ENCODE measurements around the gene LRRC3B.

LRRC3B gene

DNA sequence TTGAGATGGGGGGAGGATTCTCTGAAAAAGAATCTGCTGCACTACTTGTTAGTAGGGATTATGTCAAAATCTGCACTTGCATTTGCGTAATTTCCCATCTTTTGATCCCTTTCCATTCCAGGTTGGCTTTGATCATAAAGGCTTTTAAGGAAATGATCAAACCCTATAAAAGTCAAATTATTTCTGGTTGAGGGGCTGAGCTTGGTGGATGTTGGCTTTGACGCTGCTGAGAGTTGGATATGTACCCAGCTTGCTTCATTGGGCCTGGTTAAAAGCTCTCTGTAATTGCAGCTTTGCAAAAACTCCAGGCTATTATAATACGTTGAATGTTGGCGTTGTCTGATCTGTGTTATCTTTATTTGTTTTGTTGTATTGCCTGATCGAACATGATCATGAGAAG lies 12.0 kb downstream of the LRRC3B start:
- DNase-seq: no peak

DNA sequence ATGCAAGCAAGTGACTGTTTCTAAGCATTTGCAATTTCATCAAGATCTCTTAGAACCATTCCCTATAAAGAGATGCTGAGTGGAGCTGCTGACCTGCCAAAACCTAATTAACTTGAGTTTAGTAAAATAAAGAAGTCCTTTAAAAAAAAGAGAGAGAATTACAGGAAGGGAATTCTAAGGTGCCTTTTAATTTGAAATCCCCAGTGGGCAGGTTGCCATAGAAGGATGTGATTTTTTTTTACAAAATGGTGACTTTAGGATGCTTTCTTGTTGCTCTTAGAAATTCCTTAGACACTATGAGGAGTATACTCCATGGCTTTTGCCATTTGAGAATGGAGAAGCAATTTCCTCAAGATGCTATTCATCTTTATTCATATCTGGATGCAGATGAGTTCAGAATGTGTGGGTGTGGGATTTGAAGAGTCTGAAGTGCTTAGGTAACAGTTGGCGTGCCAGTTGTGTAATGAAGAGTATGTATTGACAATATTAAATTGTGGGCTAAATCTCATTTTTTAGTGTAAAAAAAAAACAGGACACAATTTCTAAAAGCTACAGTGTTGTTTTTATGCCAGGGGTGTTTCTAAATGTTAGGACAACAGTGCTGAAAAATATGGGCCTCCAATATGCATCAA lies 13.6 kb downstream of the LRRC3B start:
- no peak for DNase-seq

- no peak for DNase-seq
Observed at GRCh38 chr3:26637698-26638097, 15.1 kb downstream of the LRRC3B start.

DNA sequence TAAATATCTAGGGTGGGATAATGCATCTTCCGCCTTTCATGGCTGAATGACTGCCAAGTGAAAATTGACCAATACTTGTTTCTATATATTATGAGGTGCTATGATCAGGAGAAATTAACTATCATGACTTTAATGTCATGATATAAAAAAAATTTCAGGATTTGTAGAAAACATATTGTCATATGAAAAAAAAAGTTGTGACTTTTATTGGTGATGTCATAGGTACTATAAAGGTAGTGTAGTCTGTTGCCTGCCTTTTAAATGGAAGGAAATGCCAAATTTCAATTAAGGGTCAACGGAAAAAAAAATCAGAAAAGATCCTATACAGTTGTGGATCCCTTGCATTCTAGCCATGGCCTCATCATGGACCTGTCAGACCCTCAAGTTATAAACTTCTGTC lies 15.5 kb downstream of the LRRC3B start:
- no peak for DNase-seq

DNA sequence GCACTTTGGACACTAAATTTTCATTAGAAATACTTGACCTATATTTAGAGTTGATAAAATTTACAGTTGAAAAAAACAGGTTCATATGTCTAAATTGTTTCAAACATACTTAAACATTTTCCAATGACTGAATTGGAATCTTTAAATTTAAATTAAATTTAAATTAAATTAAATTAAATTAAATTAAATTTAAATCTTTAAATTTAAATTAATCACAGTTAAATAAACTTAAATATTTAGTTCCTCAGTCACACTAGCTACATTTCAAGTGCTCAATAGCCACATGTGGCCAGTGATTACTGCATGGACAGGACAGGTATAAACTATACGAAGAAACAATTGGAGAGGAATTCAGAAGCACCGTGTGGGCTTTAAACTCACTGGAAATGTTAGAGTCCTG lies 16.8 kb downstream of the LRRC3B start:
- no peak for DNase-seq

- no peak for DNase-seq
Observed at GRCh38 chr3:26647078-26647477, 24.5 kb downstream of the LRRC3B start.

GRCh38 chr3:26648461-26648860 lies 25.9 kb downstream of the LRRC3B start:
- DNase-seq: no peak

GRCh38 chr3:26652164-26652563 lies 29.6 kb downstream of the LRRC3B start:
- DNase-seq: no peak

- DNase-seq: no peak
Observed at GRCh38 chr3:26653811-26654425, 31.3 kb downstream of the LRRC3B start.

- no peak for DNase-seq
Observed at GRCh38 chr3:26655231-26655630, 32.7 kb downstream of the LRRC3B start.

DNA sequence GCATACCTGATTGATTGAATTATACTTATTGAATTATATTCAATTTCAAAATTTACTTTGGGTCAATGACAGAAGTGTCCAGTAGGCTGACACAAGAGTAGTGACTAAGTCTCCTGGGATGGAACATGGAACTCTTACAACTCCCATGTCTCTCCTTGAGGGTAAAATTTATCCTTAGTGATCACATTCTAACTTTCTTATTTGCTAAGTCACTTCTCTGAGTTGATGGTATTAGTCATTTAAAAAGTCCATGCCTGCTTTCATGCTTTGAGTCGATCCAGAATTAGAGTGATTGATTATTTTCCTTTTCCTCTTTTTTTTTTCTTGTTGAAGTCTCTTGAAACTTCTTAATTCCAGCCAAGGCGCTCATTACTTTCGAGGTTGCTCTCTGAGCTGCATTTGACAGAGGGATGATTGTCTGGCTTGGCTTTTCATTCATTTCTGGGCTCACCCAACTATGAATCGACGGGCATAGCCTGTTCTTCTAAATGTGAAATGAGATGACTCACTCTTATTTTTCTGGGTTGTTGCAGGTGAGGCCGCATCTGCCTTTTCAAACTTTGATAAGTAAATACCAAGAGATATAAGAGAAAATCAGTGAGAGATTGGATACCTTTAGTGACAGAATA lies 34.9 kb downstream of the LRRC3B start:
- no peak for DNase-seq

DNA sequence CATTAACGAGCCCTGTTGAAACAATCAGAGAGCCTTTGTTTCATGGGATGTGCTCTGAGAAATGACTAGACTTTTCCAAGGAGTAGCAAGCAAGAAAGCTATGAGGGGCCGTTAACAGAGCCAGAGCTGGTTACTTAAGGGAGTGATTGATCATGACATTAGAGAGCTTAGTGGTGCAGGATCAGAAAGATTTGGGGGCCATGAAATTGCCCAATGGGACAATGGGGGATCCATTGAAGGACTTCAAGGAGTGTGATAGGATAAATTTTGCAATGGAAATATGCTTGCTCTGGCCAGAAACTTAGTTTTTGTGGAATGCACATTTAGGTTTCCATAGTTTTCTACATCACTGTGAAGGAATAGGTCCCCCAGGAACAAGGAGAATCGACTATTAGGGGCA lies 45.6 kb downstream of the LRRC3B start:
- DNase-seq: no peak

- DNase-seq: no peak
Observed at GRCh38 chr3:26668696-26669095, 46.1 kb downstream of the LRRC3B start.

GRCh38 chr3:26675336-26675735 lies 52.8 kb downstream of the LRRC3B start:
- no peak for DNase-seq

DNA sequence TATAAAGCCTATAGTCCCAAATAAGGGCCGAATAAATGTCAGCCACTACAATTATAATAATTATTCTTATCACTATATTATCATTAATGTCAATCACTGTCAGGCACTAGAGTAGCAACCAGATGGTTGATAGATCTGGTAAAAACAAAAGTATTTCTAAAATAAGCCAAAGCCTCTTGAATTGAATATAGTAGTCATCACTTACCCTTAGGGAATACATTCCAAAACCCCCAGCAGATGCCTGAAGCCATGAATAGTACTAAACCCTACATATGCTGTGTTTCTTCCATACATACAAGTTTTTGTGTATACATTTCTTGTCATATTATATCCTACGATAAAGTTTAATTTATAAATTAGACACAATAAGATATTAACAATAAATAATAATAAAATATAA lies 59.1 kb downstream of the LRRC3B start:
- DNase-seq: no peak

DNA sequence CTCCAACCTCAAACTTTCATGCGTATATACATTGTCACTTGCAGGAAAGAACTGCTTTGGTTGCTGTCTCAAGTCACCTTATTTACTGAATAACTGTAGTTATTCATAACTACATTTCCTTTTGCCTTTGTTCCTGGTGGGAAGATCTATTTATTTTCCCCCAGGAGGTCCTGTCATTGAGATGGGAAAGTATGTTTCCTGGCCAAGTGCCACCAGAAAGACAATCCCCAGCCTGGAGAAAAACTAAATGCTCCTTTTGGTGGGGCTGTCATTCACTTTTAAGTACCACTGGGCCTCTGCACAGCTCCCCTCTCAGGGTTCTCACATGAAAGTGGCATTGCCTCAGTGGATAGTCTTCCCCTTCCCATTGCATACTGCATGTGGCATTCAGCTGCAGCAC lies 59.8 kb downstream of the LRRC3B start:
- DNase-seq: no peak

- no peak for DNase-seq
Observed at GRCh38 chr3:26683902-26684301, 61.3 kb downstream of the LRRC3B start.

DNA sequence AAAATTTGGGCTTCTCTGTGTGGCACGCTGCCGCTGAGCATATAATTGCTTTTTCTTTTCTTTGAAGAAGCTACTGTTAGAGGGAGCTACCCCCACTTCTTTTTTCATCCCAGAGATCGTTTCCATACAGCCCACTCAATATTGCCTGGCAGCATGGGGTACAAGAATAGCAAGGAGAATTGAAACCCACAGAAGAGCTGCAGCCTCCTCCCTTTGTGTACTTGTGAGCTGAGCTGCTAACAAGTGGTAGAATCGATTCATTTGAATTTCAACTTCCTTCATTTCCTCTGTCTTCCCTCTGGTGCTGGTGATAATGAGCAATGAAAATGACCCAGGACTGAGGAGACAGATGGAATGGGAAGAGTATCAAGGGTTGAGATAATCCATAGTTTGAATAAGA lies 64.9 kb downstream of the LRRC3B start:
- no peak for DNase-seq

DNA sequence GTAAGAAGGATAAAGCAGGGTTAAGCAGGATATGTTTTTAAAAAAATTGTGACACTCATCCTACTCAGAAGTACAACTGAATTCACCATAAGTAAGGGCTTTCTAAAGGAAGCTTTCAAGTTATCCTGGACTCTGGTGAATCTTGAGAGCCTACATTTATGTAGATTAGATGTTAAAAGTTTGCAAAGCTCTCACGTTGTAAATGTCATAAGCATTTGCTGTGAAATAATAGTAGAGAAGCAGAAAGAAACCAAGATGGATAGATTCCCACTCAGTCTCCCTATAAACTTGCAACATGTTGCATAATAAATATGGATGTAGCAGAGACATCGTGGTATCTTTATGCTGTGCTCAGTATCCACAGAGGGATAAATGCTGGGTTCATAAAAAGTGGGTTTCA lies 77.0 kb downstream of the LRRC3B start:
- DNase-seq: no peak

DNA sequence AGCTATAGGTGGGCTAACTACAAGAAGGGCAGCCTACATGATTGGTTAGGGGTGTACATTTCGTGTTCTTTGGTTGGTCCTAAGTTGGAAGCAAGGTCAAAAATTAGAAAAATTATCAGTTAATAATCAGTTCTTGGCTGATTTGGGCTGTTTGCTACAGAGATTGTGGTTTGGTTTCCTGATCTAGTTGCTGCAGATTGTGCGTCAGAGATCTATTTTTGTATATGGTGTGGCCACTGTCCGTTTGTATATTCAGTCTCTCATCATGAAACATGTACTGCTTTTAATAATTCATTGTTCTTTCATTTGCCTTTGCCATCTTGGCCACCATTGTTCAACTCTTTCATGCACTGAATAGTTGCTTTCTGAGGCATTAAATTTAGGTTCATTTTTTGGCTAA lies 80.9 kb downstream of the LRRC3B start:
- no peak for DNase-seq

DNA sequence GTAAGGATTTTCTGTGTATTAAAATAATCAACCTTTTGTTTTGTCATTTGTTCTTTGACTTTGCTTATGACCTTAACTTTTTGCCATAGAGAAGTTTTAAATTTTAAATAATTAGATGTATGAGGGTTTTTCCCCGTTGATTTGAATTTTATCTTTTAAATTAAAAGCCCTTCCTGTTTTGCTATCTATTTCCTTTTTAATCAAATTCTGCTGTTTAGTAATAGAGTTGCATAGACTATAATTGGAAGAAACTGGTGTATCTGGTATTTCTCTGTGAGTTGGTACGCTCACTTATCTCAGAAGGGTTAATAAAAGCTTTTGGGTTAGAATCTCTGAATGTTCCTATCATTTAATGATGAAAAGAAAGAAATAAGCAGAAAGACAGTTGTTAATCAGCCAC lies 82.2 kb downstream of the LRRC3B start:
- no peak for DNase-seq

GRCh38 chr3:26708501-26708900 lies 85.9 kb downstream of the LRRC3B start:
- DNase-seq: no peak

DNA sequence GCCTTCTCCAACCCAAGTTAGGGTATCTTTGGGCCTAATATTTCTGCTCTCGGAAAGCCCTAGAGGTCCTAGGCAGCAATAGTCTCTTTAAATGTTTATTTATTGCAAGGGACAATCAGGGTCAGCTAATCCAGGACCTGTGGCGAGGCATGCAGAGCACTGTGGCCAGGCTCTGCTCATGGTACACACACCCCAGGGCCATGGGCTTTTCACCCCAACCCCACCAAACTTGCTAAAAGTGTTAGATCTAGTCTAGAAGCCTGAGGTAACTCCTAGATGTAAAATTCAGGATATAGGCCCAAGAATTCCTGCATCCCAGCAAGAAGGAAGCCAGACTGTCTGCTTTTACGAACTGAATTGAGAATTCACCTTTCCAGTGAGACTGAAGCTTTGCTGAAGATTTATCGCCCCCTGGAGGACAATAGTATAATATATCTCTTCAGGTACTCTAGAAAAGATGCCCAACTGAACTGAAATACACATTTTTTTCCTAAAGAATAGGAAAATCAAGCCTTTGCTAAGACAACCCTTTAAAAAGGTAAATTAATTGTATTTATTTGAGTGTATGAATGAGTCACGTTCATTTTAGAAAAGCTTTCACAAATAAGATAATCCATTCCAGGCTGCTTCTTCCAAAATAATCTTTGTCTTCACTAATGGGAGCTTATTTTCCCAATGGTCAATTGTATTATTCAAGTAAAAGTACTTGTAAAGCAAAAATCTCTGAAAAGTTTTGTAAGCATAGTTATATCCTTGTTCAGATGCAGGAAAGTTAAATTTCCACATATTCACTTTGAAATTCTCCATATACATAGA lies 89.8 kb downstream of the LRRC3B start:
- DNase-seq: no peak

DNA sequence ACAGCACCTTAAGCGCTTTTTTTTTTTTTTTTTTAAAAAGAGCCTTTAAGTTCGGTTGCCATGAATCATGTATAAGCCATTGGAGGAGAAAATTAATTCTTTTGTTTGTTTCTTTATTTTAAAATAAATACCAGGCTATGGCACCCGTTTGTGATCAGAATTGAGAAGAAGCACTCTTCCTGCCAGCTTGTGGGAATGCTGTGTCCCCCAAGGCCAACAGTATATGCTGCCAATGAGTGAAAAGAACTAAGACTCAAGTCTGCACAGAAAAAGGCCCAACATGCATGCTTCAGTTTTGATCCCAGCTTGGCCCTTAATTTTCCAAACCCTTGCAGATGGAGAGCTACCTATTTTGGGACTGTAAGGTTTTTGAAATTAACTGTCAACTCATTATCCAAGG lies 90.5 kb downstream of the LRRC3B start:
- no peak for DNase-seq
